ENCODE results near the gene GBGT1. TPM values are rescaled to one million over a fixed set of nuclear protein-coding genes. Genes with fewer than 3 reads are reported as not detected.

GBGT1 gene
- polyA plus RNA-seq, 6 donors from 2014 or later = 0.96 to 4.0 (median 2.4) TPM

DNA sequence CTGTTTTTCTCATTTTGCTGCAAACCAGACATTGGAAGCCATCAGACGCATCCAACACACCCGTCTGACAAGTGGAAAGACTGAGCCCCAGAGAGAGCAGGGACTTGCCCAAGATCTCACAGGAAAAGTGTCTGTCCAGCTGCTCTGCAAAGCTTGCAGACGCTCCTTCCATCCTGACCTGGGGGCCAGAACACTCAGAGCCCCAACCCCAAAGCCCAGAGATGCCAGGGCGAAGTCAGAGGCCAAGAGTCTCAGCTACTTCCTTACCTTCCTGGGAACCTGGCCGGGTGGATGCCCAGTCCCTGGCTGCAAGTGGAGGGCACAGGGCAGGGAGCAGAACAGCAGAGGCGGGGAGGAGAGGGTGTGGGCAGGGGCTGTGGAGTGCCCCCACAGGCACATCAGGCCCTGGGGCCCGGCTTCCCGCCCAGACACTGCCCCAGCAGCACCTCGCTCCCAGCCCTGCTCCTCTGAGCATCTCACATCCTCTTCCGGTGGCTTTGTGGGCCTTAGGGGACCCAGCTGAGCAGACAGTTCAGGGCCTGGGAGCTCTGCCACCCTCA is 32.9 kb downstream of the GBGT1 start:
- Mint-ChIP-seq H3K4me1 (peaks cover 35 to 51% (median 41%) of the 10 kb centered on the region in 3 donors), H3K27ac (peak overlapping the region in 5 of 6 donors; percentile 47 to 100 (median 82)), H3K36me3 (no peaks in the 10 kb centered on the region), H3K9me3 (no peaks in the 10 kb centered on the region), H3K27me3 (no peaks in the 10 kb centered on the region), H3K4me3 (peak overlapping the region in 5 of 8 donors; percentile 4 to 57 (median 49))
- DNase-seq (no peak), ATAC-seq (ENCODE audit: low read depth in 2 of 2) (peak; percentile 56 to 61)

DNA sequence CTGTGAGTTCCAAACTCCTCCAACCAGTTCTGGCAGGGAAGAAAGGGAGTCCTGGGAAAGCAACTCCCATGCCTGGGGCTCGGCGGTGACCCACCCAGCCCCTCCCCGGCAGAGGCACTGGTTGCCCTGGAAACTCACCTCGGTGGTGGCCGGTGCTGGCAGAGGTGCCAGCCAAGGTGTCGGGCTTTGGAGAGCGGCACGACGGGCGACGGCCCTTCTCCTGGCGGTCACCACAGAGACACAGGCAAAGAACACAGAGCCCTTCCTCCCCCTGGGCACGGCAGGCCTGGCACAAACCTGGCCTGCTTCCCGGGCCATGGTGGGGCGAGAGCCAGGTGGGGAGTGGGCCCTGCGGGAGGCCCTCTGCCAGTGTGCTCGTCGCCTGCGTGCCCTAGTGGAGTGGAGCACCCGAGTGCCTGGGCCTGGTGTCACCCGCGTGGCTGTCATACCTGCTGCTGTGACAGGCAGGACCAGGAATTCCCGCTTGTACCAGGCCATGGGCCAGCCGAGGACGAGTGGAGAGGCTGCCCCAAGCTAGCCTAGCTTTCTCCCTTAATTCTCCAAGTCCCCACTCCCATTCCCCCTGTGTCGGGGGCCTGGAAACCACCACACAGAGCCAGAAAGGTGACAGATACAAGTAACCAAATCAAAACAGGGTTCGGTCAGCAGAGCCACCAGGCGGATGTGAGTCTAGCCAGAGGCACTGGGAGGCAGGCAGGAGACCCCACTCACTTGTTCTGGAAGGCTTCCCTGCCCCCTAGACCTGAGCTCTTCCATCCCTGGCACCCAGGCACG is 34.5 kb downstream of the GBGT1 start:
- peaks cover 33 to 54% (median 43%) of the 10 kb centered on the region in 3 donors for H3K4me1 Mint-ChIP-seq
- H3K4me3 Mint-ChIP-seq = peak overlapping the region in 1 of 8 donors; percentile 9
- H3K27ac Mint-ChIP-seq = peak overlapping the region in 2 of 6 donors; percentile 52 to 100
- DNase-seq (no peak), ATAC-seq (ENCODE audit: low read depth in 2 of 2) (no peak)
- H3K36me3 Mint-ChIP-seq = no peaks in the 10 kb centered on the region
- no peaks in the 10 kb centered on the region for H3K9me3 Mint-ChIP-seq
- no peaks in the 10 kb centered on the region for H3K27me3 Mint-ChIP-seq

DNA sequence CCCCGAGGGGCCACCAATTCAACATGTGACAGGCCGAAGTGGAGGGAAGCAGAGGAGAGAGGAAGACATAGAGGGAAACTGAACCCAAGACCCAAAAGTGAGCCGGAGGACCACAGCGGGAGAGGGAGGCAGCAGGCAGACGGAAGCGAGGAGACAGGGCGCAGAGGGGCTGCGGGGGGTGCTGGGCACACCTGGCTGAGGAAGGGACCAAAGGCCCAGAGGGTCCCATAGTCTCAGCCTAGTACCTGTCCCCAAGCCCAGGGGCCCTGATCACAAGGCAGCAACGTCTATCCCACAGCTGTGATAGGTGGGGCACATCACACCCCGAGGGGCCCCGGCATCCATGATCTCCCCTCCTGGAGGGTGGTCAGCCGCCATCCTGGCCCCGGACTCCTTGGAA is 35.6 kb downstream of the GBGT1 start:
- Mint-ChIP-seq H3K4me3 (no peak overlapping the region), H3K27ac (peak overlapping the region in 1 of 6 donors; percentile 84), H3K9me3 (no peaks in the 10 kb centered on the region), H3K36me3 (no peaks in the 10 kb centered on the region), H3K4me1 (peaks cover 34 to 49% (median 39%) of the 10 kb centered on the region in 3 donors), H3K27me3 (no peaks in the 10 kb centered on the region)
- no peak for ATAC-seq (ENCODE audit: low read depth in 2 of 2)
- no peak for DNase-seq

DNA sequence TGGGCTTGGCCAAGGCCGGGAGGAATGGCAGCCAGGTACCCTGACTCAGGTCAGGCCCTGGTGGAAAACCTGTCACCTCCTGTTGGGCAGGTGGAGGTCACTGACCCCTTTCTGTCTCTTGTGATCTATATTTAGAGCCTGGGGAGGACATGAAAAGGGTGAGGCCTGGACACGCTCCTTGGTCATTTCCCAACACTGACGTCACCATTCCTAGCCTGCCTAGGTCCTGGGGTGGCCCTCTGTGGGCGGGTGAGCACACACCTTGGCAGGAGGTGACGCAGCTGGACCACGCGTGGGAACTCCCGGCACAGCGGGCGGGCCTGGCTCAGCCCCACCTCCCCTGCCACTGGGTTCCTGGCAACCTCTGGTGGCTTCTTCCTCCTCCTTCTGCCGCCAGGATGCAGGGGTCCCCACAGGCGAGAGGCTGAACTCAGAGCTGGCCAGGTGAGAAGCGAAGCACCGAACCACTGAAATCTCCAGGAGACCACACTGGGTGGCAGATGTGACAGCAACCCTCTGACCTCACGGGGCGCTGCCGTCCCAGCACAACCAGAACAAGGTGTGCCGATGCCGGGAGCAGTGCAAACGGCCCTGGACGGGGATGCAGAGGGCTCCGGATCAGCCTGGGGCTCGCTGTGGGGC is 36.3 kb downstream of the GBGT1 start:
- Mint-ChIP-seq H3K27me3 (no peaks in the 10 kb centered on the region), H3K4me3 (peak overlapping the region in 3 of 8 donors; percentile 10 to 25 (median 15)), H3K27ac (peak overlapping the region in 2 of 6 donors; percentile 37 to 84), H3K9me3 (no peaks in the 10 kb centered on the region), H3K4me1 (peaks cover 34 to 49% (median 39%) of the 10 kb centered on the region in 3 donors), H3K36me3 (no peaks in the 10 kb centered on the region)
- DNase-seq = no peak
- no peak for ATAC-seq (ENCODE audit: low read depth in 2 of 2)

DNA sequence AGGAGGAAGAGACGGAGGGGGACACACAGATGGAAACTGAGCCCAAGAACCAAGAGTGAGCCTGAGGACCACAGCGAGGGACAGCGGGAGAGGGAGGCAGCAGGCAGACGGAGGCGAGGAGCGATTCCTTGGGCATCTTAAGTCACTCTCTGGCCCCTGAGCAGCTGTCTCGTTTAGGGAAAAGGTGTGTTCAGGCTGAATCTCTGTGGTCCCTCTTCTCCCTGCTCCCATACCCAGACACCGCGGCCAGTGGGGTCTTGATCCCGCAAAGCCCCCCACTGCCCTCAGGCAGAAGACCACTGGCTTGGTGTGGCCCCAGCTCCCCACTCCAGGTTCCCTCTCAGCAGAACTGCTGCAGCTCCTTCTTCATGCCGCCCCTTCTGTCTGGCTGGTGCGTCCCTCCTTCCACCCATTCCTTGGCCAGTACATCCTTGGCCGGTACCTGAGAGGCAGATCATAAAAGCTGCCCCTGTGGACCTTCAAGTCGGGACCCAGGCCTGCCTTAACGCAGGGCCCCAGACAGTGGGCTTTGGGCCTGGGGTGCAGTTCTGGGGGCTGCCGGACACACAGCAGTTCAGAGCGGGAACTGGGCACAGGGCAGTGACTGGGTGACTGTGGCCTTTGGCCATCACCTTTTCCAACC is 36.9 kb downstream of the GBGT1 start:
- H3K9me3 Mint-ChIP-seq = no peaks in the 10 kb centered on the region
- no peaks in the 10 kb centered on the region for H3K27me3 Mint-ChIP-seq
- no peak for DNase-seq
- H3K36me3 Mint-ChIP-seq = no peaks in the 10 kb centered on the region
- peak overlapping the region in 4 of 6 donors; percentile 17 to 92 (median 76) for H3K27ac Mint-ChIP-seq
- peak overlapping the region in 7 of 8 donors; percentile 15 to 89 (median 68) for H3K4me3 Mint-ChIP-seq
- peaks cover 34 to 46% (median 41%) of the 10 kb centered on the region in 3 donors for H3K4me1 Mint-ChIP-seq
- ATAC-seq (ENCODE audit: low read depth in 2 of 2) = no peak

- H3K4me1 Mint-ChIP-seq = peaks cover 34 to 44% (median 39%) of the 10 kb centered on the region in 3 donors
- ATAC-seq (ENCODE audit: low read depth in 2 of 2) = no peak
- peak overlapping the region; percentile 1 to 91 (median 70) for H3K4me3 Mint-ChIP-seq
- H3K9me3 Mint-ChIP-seq = no peaks in the 10 kb centered on the region
- H3K27me3 Mint-ChIP-seq = no peaks in the 10 kb centered on the region
- peak overlapping the region in 5 of 6 donors; percentile 17 to 92 (median 67) for H3K27ac Mint-ChIP-seq
- DNase-seq = no peak
- no peaks in the 10 kb centered on the region for H3K36me3 Mint-ChIP-seq
Observed at GRCh38 chr9:133125941-133126696, 37.6 kb downstream of the GBGT1 start.

GRCh38 chr9:133124907-133125275 is 38.8 kb downstream of the GBGT1 start:
- no peaks in the 10 kb centered on the region for H3K27me3 Mint-ChIP-seq
- H3K4me3 Mint-ChIP-seq = peak overlapping the region in 5 of 8 donors; percentile 15 to 68 (median 25)
- DNase-seq (no peak), ATAC-seq (ENCODE audit: low read depth in 2 of 2) (no peak)
- H3K4me1 Mint-ChIP-seq = peaks cover 26 to 41% (median 36%) of the 10 kb centered on the region in 3 donors
- peak overlapping the region in 4 of 6 donors; percentile 69 to 98 (median 74) for H3K27ac Mint-ChIP-seq
- H3K9me3 Mint-ChIP-seq = no peaks in the 10 kb centered on the region
- no peaks in the 10 kb centered on the region for H3K36me3 Mint-ChIP-seq

DNA sequence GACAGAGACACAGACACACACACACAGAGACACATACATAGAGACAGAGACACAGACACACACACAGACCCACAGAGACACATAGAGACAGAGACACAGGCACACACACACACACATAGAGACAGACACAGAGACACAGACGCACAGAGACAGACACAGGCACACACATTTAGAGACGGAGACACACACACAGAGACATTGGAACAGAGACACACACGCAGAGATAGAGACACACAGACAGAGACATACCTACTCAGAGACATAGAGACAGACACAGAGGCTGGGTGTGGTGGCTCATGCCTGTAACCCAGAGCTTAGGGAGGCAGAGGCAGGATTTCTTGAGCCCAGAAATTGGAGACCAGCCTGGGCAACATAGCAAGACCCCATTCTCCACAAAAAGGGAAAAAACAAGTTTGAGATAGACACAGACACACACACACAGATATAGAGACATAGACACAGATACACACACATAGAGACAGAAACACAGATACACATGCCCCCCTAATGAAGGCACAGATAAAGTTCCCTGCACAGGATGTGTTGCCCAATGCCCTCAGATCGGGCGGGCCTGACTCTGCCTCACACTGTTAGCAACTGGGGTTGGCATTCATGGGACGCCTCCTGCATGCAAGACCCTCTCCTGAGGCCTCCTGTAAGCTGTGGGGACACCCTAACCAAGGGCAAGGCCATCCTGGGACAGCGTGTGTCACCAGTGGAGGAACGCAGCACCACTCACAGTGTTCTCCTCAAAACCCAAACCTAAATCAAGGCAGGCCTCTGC is 39.4 kb downstream of the GBGT1 start:
- H3K9me3 Mint-ChIP-seq = no peaks in the 10 kb centered on the region
- no peaks in the 10 kb centered on the region for H3K27me3 Mint-ChIP-seq
- no peaks in the 10 kb centered on the region for H3K36me3 Mint-ChIP-seq
- H3K4me3 Mint-ChIP-seq = peak overlapping the region in 3 of 8 donors; percentile 23 to 26 (median 25)
- no peak for DNase-seq
- peak overlapping the region in 5 of 6 donors; percentile 24 to 98 (median 73) for H3K27ac Mint-ChIP-seq
- no peak for ATAC-seq (ENCODE audit: low read depth in 2 of 2)
- peaks cover 26 to 46% (median 36%) of the 10 kb centered on the region in 3 donors for H3K4me1 Mint-ChIP-seq

DNA sequence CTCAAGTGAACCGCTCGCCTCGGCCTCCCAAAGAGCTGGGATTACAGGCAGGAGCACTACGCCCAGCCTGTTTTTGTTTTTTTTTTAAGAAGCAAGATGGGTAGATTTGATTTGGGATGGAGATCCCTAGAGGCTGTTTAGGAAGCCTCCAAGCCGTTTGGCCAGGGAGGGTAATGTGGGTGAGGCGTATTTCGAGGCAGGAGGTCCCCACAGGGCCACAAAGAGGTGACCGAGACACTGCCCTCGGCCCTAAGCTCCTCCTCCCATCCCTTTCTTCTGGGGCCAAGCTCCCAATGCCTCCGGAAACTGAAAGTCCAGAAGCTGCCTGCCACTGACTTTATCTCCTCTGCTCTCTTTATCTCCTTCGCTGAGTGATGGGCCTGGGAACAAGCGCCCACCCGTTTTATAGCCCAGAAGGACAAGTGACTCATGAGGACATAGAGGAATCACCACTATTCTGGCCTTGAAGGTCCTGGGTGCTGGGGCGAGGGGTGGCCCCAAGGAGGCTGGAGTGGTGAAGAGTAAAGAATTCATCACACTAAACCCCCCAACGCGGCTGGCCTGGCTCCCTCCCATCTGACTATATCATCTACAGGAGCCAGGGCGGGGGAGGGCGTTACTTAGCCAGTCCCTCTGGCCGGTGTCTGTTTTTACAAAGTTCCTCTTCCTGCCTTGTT is 40.6 kb downstream of the GBGT1 start:
- peak overlapping the region; percentile 11 to 99 (median 72) for H3K27ac Mint-ChIP-seq
- no peak for ATAC-seq (ENCODE audit: low read depth in 2 of 2)

DNA sequence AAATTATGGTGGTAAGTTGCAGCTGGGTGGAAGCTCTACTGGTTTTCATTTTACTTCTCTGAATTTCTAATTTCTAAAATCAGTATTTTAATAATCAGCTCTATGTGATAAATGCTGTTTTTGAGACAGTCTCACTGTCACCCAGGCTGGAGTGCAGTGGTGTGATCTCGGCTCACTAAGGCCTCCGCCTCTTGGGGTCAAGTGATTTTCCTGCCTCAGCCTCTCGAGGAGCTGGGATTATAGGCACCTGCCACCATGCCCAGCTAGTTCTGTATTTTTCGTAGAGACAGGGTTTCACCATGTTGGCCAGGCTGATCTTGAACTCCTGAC is 41.1 kb downstream of the GBGT1 start:
- H3K4me3 Mint-ChIP-seq = peak overlapping the region in 5 of 8 donors; percentile 25 to 85 (median 63)
- H3K9me3 Mint-ChIP-seq = no peaks in the 10 kb centered on the region
- ATAC-seq (ENCODE audit: low read depth in 2 of 2) = no peak
- no peaks in the 10 kb centered on the region for H3K27me3 Mint-ChIP-seq
- DNase-seq = no peak
- H3K27ac Mint-ChIP-seq = peak overlapping the region; percentile 11 to 99 (median 81)
- peaks cover 35 to 47% (median 38%) of the 10 kb centered on the region in 3 donors for H3K4me1 Mint-ChIP-seq
- no peaks in the 10 kb centered on the region for H3K36me3 Mint-ChIP-seq

More for the DNA sequence above, 40.6 kb downstream of the GBGT1 start:
- Mint-ChIP-seq H3K36me3 (no peaks in the 10 kb centered on the region), H3K4me1 (peaks cover 35 to 46% (median 36%) of the 10 kb centered on the region in 3 donors), H3K4me3 (peak overlapping the region in 2 of 8 donors; percentile 25 to 85), H3K27me3 (no peaks in the 10 kb centered on the region), H3K9me3 (no peaks in the 10 kb centered on the region)
- no peak for DNase-seq

- no peaks in the 10 kb centered on the region for H3K27me3 Mint-ChIP-seq
- H3K27ac Mint-ChIP-seq = peak overlapping the region; percentile 96 to 99 (median 98)
- H3K4me3 Mint-ChIP-seq = peak overlapping the region; percentile 3 to 90 (median 79)
- no peaks in the 10 kb centered on the region for H3K36me3 Mint-ChIP-seq
- ATAC-seq (ENCODE audit: low read depth in 2 of 2) = peak; percentile 18 to 19
- no peaks in the 10 kb centered on the region for H3K9me3 Mint-ChIP-seq
- H3K4me1 Mint-ChIP-seq = peaks cover 32 to 47% (median 40%) of the 10 kb centered on the region in 3 donors
- DNase-seq = no peak
Observed at GRCh38 chr9:133121915-133122550, 41.7 kb downstream of the GBGT1 start.

All from naive B cell (primary cell).